Retinal pigment epithelial cell (primary cell): Measurements from ENCODE around the gene RHOT1.

Experiments used
- DNase-seq: peaks from one replicate; pipeline ENCODE4 v3.0.0-alpha.2; 2010; ENCODE audit warnings: low read depth
- H3K4me3 ChIP-seq: 2 replicates; pipeline ENCODE4 v1.5.1; 2011; ENCODE audit warnings: mild to moderate bottlenecking, low read length, control low read depth, moderate library complexity
- TF ChIP-seq, protein P1 (sequence below): conservative IDR thresholded peaks from 2 replicates; pipeline ENCODE4 v1.5.1; 2011; ENCODE audit warnings: low read depth, low read length, control low read depth, inconsistent platforms

Gene RHOT1

GRCh38 chr17:32239456-32239855 lies 97.2 kb downstream of the RHOT1 start:
- no peak for DNase-seq
- H3K4me3 ChIP-seq: no peak overlapping the region

GRCh38 chr17:32240750-32241149 lies 98.4 kb downstream of the RHOT1 start:
- TF ChIP-seq, protein P1, sequence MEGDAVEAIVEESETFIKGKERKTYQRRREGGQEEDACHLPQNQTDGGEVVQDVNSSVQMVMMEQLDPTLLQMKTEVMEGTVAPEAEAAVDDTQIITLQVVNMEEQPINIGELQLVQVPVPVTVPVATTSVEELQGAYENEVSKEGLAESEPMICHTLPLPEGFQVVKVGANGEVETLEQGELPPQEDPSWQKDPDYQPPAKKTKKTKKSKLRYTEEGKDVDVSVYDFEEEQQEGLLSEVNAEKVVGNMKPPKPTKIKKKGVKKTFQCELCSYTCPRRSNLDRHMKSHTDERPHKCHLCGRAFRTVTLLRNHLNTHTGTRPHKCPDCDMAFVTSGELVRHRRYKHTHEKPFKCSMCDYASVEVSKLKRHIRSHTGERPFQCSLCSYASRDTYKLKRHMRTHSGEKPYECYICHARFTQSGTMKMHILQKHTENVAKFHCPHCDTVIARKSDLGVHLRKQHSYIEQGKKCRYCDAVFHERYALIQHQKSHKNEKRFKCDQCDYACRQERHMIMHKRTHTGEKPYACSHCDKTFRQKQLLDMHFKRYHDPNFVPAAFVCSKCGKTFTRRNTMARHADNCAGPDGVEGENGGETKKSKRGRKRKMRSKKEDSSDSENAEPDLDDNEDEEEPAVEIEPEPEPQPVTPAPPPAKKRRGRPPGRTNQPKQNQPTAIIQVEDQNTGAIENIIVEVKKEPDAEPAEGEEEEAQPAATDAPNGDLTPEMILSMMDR: no peak
- DNase-seq: no peak
- H3K4me3 ChIP-seq: no peak overlapping the region

More at GRCh38 chr17:32239456-32239855, 97.2 kb downstream of the RHOT1 start:
- TF ChIP-seq, protein P1: no peak

- H3K4me3 ChIP-seq: no peak overlapping the region
- TF ChIP-seq, protein P1: no peak
- no peak for DNase-seq
Measured at GRCh38 chr17:32241640-32242039, 99.3 kb downstream of the RHOT1 start.

GRCh38 chr17:32249475-32249874 lies 107.2 kb downstream of the RHOT1 start:
- DNase-seq: no peak
- TF ChIP-seq, protein P1: no peak

GRCh38 chr17:32253117-32253611 lies 110.9 kb downstream of the RHOT1 start:
- H3K4me3 ChIP-seq: no peak overlapping the region
- TF ChIP-seq, protein P1: peak; percentile 100
- peak; percentile 19 for DNase-seq

More at GRCh38 chr17:32249475-32249874, 107.2 kb downstream of the RHOT1 start:
- H3K4me3 ChIP-seq: no peak overlapping the region

- DNase-seq: no peak
Measured at GRCh38 chr17:32256012-32256700, 113.9 kb downstream of the RHOT1 start.

GRCh38 chr17:32256701-32257019 lies 114.4 kb downstream of the RHOT1 start:
- TF ChIP-seq, protein P1: no peak

More at GRCh38 chr17:32256012-32256700, 113.9 kb downstream of the RHOT1 start:
- TF ChIP-seq, protein P1: no peak
- no peak overlapping the region for H3K4me3 ChIP-seq

More at GRCh38 chr17:32256701-32257019, 114.4 kb downstream of the RHOT1 start:
- no peak for DNase-seq
- H3K4me3 ChIP-seq: no peak overlapping the region
